ENCODE data around the gene FAM20A.
A peak's percentile ranks its signal among the peaks of the same experiment; 100 is the strongest.

FAM20A gene

DNA sequence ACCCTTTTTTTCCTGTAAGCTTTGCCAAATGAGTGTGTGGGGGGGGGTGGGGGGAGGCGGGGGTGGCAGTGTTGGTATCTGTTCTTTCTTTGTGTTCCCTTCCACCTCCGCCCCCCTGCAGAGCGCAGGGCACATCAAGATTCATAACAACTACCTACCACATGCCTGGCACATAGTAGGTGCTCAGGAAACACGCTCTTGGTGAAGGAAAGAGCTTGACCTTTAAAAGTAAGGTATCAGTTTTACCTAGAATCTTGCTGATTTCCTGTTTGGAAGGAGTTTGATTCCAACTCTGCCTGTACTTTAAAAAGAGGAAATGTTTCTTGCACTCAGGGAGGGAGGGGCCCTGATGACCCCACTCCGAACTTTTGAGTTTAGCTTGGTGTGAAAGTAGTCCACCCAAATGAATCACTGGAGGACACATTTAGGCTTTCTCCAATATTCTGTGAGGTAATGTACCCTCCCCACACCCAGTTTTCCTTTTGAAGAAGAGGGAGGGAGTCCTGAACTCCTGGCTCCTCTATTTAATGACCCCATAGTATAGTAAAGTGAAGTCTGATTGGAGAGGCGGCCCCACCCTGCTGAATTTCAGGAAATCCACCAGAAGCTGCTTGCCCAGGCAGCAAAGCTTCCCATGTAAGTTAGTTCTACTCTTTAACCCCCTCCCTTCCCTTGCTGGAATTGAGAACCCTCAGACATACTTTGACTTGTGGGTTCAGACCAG, 560 bp upstream of the FAM20A start:
- TF ChIP-seq, protein P1, sequence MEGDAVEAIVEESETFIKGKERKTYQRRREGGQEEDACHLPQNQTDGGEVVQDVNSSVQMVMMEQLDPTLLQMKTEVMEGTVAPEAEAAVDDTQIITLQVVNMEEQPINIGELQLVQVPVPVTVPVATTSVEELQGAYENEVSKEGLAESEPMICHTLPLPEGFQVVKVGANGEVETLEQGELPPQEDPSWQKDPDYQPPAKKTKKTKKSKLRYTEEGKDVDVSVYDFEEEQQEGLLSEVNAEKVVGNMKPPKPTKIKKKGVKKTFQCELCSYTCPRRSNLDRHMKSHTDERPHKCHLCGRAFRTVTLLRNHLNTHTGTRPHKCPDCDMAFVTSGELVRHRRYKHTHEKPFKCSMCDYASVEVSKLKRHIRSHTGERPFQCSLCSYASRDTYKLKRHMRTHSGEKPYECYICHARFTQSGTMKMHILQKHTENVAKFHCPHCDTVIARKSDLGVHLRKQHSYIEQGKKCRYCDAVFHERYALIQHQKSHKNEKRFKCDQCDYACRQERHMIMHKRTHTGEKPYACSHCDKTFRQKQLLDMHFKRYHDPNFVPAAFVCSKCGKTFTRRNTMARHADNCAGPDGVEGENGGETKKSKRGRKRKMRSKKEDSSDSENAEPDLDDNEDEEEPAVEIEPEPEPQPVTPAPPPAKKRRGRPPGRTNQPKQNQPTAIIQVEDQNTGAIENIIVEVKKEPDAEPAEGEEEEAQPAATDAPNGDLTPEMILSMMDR (conservative IDR thresholded peaks at IDR 0.05; ENCODE audit: low read depth, low read length), result no peak
- DNase-seq (ENCODE audit: low read depth), result no peak
- H3K4me3 ChIP-seq (ENCODE audit: low read length), result peak overlapping the region; percentile 56

DNA sequence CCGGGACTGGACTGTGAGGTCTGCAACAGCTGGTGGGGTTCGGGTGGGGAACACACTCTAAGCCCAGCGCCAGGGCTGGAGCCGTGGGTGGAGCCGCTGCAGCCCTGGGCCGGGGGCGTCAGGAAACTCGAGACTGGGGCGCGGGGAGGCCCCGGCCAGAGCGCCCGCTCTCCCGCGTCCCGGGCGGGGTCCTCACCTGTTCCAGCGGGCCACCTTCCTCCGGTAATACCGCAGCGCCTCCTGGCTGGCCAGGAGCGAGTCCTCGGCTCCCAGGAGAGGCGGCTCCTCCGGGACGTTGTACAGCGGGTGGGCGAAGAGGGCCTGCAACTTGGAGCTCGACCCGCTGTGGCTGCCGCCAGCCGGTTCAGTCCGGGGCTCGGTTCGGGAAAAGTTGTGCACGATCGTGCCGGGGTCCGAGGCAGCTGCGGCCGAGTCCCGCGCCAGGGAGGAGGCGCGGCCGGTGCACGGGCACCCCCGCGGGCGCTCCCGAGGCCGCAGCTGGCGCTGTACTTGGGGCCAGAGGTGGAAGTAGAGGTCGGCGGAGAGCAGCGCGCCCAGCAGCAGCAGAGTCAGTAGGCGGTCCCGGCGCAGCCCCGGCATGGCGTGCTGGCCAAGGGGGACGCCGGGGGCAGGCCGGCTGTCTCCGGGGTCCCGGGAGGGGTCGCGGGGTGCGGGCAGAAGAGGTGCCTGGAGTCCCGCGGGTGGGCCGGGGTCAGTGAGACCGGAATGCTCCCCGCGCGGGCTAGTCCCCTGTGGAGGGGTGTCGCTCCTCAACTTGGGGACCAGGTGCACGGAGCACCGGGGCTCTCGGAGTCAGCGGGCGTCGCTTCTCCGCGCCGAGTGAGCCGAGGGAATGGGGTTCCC, 868 bp downstream of the FAM20A start:
- DNase-seq (ENCODE audit: low read depth), result no peak
- TF ChIP-seq, protein P1 (conservative IDR thresholded peaks at IDR 0.05; ENCODE audit: low read depth, low read length), result peak; percentile 42
- H3K4me3 ChIP-seq (ENCODE audit: low read length), result peak overlapping the region; percentile 56

DNA sequence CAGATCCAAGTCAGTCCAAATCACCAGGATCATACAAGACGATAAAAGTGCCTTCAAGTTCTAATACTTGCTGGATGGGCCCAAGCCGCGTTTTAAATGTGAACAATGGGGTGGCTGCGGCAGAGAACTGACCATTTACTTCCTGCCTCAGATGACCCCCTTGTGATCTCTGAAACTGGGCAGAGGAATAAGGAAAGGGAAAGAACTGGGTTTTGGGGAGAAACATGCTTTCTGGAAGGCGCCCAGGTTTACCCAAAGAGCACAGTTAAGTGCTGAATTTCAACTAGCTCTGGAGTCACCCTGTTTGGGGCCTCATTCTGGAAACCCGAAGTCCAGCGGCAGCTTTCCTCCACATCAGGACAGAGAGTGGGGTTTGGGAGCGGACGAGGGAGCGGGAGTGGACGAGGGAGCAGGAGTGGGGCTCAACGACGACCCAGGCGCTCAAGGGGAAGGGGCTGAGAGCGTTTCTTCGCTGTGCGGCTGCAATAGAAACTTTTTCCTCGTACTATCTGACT, 1.6 kb downstream of the FAM20A start:
- peak overlapping the region; percentile 56 for H3K4me3 ChIP-seq (ENCODE audit: low read length)
- TF ChIP-seq, protein P1 (conservative IDR thresholded peaks at IDR 0.05; ENCODE audit: low read depth, low read length), result no peak
- DNase-seq (ENCODE audit: low read depth), result no peak

DNA sequence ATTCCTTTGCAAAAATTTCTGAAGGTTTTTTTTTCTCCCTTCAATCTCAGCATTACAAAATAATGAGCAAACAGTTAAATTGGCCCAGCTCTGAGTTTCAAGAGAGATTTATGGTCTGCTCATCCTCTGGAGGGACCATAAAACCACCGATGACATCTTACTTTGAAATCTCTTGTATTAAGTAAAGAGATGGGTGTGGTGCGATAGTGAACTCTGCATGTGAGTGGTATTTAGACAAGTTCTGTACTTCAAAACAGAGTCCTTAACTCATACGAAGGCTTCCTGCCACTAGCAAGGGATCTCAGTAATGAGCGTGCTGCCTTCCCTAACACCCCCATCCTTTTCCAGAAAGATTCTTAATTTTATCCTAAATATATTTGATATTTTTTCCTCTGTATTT, 2.1 kb downstream of the FAM20A start:
- DNase-seq (ENCODE audit: low read depth), result no peak
- TF ChIP-seq, protein P1 (conservative IDR thresholded peaks at IDR 0.05; ENCODE audit: low read depth, low read length), result no peak
- no peak overlapping the region for H3K4me3 ChIP-seq (ENCODE audit: low read length)

DNA sequence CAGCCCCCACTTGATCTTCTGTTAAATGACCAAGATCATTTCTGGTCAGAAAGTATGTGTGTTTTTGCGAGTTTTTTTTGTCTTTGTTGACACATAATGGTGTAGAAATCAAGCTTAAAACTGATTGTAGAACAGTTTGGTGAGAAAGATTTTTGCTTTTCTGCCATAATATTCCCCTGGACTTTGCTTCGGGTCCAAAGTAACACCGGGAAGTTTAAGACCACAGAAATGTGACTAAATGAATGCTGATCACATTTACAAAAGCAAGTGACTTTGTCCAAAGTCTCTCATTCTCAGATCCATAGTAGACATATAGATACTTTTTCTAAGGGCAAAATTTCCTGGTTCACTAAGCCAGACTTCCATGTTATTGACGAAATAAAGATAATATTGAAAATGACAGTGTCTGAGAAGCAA, 2.6 kb downstream of the FAM20A start:
- TF ChIP-seq, protein P1 (conservative IDR thresholded peaks at IDR 0.05; ENCODE audit: low read depth, low read length), result no peak
- no peak for DNase-seq (ENCODE audit: low read depth)
- H3K4me3 ChIP-seq (ENCODE audit: low read length), result no peak overlapping the region

DNA sequence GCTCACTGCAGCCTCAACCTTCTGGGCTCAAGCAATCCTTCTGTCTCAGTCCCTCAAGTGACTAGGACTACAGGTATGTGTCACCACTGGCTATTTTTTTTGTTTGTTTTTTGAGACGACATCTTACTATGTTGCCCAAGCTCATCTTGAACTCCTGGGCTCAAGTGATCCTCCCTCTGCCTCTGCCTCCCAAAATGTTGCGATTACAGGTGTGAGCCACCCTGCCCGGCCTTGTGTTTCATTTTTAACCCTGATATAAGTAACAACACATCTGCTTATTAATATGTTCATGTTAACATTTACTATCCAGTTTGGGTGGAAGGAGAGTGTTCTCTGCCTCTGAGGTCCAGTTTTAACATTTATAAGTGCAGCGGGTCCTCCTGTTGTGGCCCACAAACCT, 3.1 kb downstream of the FAM20A start:
- H3K4me3 ChIP-seq (ENCODE audit: low read length), result no peak overlapping the region
- no peak for DNase-seq (ENCODE audit: low read depth)
- TF ChIP-seq, protein P1 (conservative IDR thresholded peaks at IDR 0.05; ENCODE audit: low read depth, low read length), result no peak

Measured in retinal pigment epithelial cell (primary cell).